Measurements from ENCODE around the gene BRPF3. TPM values are rescaled to one million over a fixed set of nuclear protein-coding genes. Genes with fewer than 3 reads are reported as not detected.

BRPF3 gene
- total and polyA plus RNA-seq, 3 experiments from 2014 or later, result 8.4 to 26.4 (median 22.4) TPM

DNA sequence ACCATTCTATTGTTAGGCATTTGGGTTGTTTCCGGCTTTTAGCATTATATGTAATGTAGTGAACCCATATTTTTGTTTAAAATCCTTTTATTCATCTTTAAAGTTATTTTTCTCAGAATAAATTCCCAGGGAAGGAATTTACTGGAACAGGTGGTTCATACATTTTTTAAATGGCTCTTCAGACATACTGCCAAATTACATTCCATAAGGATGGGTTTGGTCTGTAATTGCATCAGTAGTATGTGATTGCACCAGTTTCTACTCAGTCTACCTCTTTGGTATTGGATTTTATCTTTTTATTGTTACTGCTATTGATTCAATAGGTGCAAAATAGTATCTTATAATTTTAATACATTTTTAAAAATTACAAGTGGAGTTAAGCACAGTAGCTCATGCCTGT, 27.2 kb downstream of the BRPF3 start:
- Mint-ChIP-seq H3K36me3 (peaks cover 8 to 92% (median 8%) of the 10 kb centered on the region in 3 donors), H3K4me3 (no peak overlapping the region), H3K4me1 (peaks cover 0 to 3% (median 0%) of the 10 kb centered on the region in 3 donors), H3K27me3 (no peaks in the 10 kb centered on the region), H3K9me3 (no peaks in the 10 kb centered on the region), H3K27ac (peak overlapping the region in 1 of 8 donors; percentile 29)
- POLR2A ChIA-PET, result no interaction called here
- no peak for DNase-seq
- no peaks in the 10 kb centered on the region for H3K9me3 ChIP-seq (ENCODE audit: low read length)
- H3K27me3 ChIP-seq (ENCODE audit: insufficient read depth, low read length, poor library complexity, severe bottlenecking), result no peaks in the 10 kb centered on the region
- H3K4me1 ChIP-seq (ENCODE audit: insufficient read depth, low read length), result no peaks in the 10 kb centered on the region
- H3K4me3 ChIP-seq (ENCODE audit: low read length), result no peak overlapping the region
- CTCF ChIA-PET, result no interaction called here
- H3K27ac ChIP-seq (ENCODE audit: low read depth, low read length), result no peak overlapping the region
- H3K36me3 ChIP-seq (ENCODE audit: insufficient read depth, low read length), result peaks cover 17% of the 10 kb centered on the region

DNA sequence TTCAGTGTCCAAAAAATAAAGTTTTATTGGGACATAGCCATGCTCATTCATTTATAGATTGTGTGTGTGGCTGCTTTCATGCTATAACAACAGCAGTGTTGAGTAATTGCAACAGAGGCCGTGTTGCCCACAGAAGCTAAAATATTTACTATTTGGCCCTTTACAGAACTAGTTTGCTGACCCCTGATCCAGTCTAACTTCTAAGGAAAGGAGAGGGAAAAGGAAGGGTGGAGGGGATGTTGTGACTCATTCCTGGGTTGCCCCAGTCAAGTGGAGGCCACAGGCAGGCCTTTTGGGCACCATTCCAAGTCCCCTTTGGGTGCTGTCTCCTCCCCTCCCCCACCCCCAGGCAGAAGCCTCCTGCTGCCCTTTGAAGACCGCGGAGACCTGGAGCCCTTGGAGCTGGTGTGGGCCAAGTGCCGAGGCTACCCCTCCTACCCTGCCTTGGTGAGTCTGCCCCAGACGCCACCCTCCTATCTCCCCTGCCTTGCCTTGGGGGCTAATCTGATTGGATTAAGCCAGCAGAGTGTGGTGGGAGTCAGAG, 28.4 kb downstream of the BRPF3 start:
- no peak for DNase-seq
- Histone ChIP-seq H3K4me1 (ENCODE audit: insufficient read depth, low read length) (no peaks in the 10 kb centered on the region), H3K9me3 (ENCODE audit: low read length) (no peaks in the 10 kb centered on the region), H3K27me3 (ENCODE audit: insufficient read depth, low read length, poor library complexity, severe bottlenecking) (no peaks in the 10 kb centered on the region), H3K36me3 (ENCODE audit: insufficient read depth, low read length) (peaks cover 18% of the 10 kb centered on the region), H3K27ac (ENCODE audit: low read depth, low read length) (no peak overlapping the region), H3K4me3 (ENCODE audit: low read length) (no peak overlapping the region)
- no peaks in the 10 kb centered on the region for H3K27me3 Mint-ChIP-seq
- H3K4me1 Mint-ChIP-seq, result peaks cover 0 to 3% (median 0%) of the 10 kb centered on the region in 3 donors
- H3K27ac Mint-ChIP-seq, result no peak overlapping the region
- no peak overlapping the region for H3K4me3 Mint-ChIP-seq
- H3K36me3 Mint-ChIP-seq, result peaks cover 7 to 92% (median 8%) of the 10 kb centered on the region in 3 donors
- CTCF ChIA-PET, result interaction anchor here (1.5 kb wide), 1 partner anchor 116 kb away, joined by 5 read pairs; no protein-coding TSS in a partner anchor
- no peaks in the 10 kb centered on the region for H3K9me3 Mint-ChIP-seq
- POLR2A ChIA-PET, result no interaction called here

DNA sequence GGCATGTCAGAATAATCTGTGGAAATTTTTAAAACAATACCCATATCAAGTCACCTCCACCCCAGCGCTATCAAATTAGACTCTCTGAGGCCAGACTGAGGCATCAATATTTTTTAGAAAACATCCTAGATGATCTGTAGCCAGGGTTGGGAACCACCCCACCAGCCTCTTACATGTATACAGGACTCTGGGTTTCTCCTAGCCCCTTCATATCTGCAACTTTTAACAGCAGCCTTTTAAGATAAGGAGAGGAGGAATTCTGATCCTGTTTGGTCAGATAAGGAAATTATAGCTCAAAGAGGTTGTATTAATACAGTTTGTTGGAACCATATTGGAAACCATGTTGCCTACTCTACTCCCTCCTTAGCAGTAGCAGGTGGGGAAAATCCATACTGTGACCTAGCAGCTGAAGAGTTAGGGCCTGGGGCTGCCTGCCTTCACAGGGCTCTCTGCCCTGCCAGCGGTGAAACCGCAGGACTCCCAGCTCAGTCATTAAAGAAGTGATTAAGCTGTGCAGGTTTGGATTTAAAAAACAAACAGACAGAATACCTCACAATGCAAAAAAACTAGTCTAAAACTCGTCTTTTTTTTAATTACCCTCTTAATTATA, 30.0 kb downstream of the BRPF3 start:
- H3K4me3 Mint-ChIP-seq, result no peak overlapping the region
- H3K36me3 Mint-ChIP-seq, result peaks cover 9 to 95% (median 12%) of the 10 kb centered on the region in 3 donors
- H3K4me1 Mint-ChIP-seq, result peaks cover 0 to 3% (median 0%) of the 10 kb centered on the region in 3 donors
- ChIA-PET CTCF (interaction anchor here (1.5 kb wide), 1 partner anchor 115 kb away, joined by 5 read pairs; no protein-coding TSS in a partner anchor), POLR2A (no interaction called here)
- H3K27me3 Mint-ChIP-seq, result no peaks in the 10 kb centered on the region
- H3K4me1 ChIP-seq (ENCODE audit: insufficient read depth, low read length), result no peaks in the 10 kb centered on the region
- no peaks in the 10 kb centered on the region for H3K9me3 Mint-ChIP-seq
- DNase-seq, result no peak
- no peaks in the 10 kb centered on the region for H3K27me3 ChIP-seq (ENCODE audit: insufficient read depth, low read length, poor library complexity, severe bottlenecking)
- peaks cover 23% of the 10 kb centered on the region for H3K36me3 ChIP-seq (ENCODE audit: insufficient read depth, low read length)
- no peaks in the 10 kb centered on the region for H3K9me3 ChIP-seq (ENCODE audit: low read length)
- no peak overlapping the region for H3K27ac ChIP-seq (ENCODE audit: low read depth, low read length)
- H3K27ac Mint-ChIP-seq, result peak overlapping the region in 1 of 8 donors; percentile 27
- no peak overlapping the region for H3K4me3 ChIP-seq (ENCODE audit: low read length)

DNA sequence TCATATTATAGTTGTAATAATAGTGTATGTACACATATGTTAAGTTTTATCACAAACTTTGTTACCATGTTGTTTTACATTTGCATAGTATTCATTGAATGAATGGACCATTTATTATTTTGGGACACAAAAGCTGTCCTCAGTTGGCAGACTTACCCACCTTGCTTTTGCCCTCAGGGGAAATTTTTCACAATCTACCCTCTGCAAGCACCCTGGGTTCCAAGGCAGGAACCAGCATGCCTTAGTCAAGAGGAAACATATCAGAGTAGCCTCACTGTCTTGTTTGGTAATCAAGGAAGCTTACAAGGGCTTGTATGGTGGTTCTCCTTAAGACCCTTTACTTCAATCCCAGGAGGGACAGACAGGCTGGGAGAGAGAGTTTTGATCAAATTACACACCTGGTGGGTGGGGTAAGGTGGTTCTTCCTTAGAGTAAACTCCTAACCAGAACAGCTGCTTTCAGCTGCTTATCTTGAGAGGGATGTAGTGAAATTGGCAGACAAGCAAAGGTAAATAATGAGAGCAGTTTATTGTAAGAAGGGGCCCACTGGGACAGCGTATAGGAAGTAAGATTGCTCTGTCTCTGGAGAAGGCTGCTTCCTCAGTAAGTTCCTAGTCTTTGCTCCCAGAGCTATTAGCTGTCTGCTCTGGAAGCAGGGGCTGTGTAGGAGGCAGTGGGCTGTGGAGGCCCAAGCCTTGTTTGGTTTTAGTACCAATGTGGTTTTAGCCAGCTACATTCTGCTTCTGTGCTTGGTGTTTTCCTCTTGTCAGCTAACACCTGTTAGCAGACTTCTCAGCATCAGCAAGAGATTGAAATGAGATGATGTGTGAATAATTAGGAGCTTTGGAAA, 31.1 kb downstream of the BRPF3 start:
- H3K4me1 ChIP-seq (ENCODE audit: insufficient read depth, low read length), result no peaks in the 10 kb centered on the region
- H3K9me3 ChIP-seq (ENCODE audit: low read length), result no peaks in the 10 kb centered on the region
- Mint-ChIP-seq H3K27me3 (no peaks in the 10 kb centered on the region), H3K36me3 (peaks cover 13 to 95% (median 18%) of the 10 kb centered on the region in 3 donors), H3K4me1 (peaks cover 0 to 3% (median 0%) of the 10 kb centered on the region in 3 donors), H3K4me3 (no peak overlapping the region), H3K9me3 (no peaks in the 10 kb centered on the region), H3K27ac (peak overlapping the region in 4 of 8 donors; percentile 54 to 75 (median 62))
- H3K4me3 ChIP-seq (ENCODE audit: low read length), result no peak overlapping the region
- POLR2A ChIA-PET, result no interaction called here
- no peaks in the 10 kb centered on the region for H3K27me3 ChIP-seq (ENCODE audit: insufficient read depth, low read length, poor library complexity, severe bottlenecking)
- H3K36me3 ChIP-seq (ENCODE audit: insufficient read depth, low read length), result peaks cover 21% of the 10 kb centered on the region
- DNase-seq, result no peak
- H3K27ac ChIP-seq (ENCODE audit: low read depth, low read length), result no peak overlapping the region
- CTCF ChIA-PET, result interaction anchor here (1.3 kb wide), 1 partner anchor 133 kb away, joined by 4 read pairs; no protein-coding TSS in a partner anchor

DNA sequence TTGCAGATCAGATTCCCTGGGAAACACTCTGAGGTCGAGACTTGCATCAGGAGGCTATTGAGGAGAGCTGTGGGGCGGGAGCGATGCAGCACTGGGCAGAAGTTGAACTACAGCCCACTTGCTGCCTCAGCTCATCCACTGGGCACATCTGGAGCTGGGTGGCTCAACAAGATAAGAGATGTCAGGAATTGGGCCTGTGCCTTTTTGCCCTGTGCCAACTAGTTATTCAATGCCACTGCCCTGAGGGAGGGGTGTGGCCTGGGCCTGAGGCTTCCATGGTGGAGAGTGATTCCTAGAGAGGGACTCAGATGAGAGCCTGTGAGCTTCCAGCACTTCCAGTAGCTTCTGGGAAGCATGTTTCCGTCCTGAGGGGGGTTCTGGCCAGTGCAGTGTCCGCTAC, 32.7 kb downstream of the BRPF3 start:
- DNase-seq, result no peak
- Mint-ChIP-seq H3K9me3 (no peaks in the 10 kb centered on the region), H3K4me3 (no peak overlapping the region), H3K4me1 (peaks cover 0 to 3% (median 0%) of the 10 kb centered on the region in 3 donors), H3K27me3 (no peaks in the 10 kb centered on the region), H3K27ac (peak overlapping the region in 2 of 8 donors; percentile 12 to 75), H3K36me3 (peaks cover 8 to 94% (median 15%) of the 10 kb centered on the region in 3 donors)
- ChIA-PET CTCF (no interaction called here), POLR2A (no interaction called here)
- no peaks in the 10 kb centered on the region for H3K4me1 ChIP-seq (ENCODE audit: insufficient read depth, low read length)
- H3K27me3 ChIP-seq (ENCODE audit: insufficient read depth, low read length, poor library complexity, severe bottlenecking), result no peaks in the 10 kb centered on the region
- H3K36me3 ChIP-seq (ENCODE audit: insufficient read depth, low read length), result peaks cover 15% of the 10 kb centered on the region
- no peak overlapping the region for H3K27ac ChIP-seq (ENCODE audit: low read depth, low read length)
- no peaks in the 10 kb centered on the region for H3K9me3 ChIP-seq (ENCODE audit: low read length)
- no peak overlapping the region for H3K4me3 ChIP-seq (ENCODE audit: low read length)

DNA sequence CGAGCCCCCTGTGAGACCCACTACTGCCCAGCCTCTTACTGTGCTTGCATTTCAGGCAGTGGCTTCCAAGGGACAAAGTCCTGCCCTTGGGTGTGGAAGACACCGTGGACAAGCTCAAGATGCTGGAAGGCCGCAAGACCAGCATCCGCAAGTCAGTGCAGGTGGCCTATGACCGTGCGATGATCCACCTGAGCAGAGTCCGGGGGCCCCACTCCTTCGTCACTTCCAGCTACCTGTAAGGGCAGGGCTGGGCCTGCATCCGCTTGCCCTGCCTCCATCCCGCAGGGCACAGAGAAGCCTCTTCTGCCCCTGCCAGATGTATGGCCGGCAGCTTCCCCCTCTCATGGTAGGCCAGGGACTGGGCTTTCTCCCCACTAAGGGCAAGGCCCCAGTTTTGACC, 33.8 kb downstream of the BRPF3 start:
- DNase-seq, result no peak
- POLR2A ChIA-PET, result no interaction called here
- H3K36me3 Mint-ChIP-seq, result peaks cover 8 to 85% (median 13%) of the 10 kb centered on the region in 3 donors
- Histone ChIP-seq H3K4me3 (ENCODE audit: low read length) (no peak overlapping the region), H3K36me3 (ENCODE audit: insufficient read depth, low read length) (peaks cover 15% of the 10 kb centered on the region), H3K27me3 (ENCODE audit: insufficient read depth, low read length, poor library complexity, severe bottlenecking) (no peaks in the 10 kb centered on the region), H3K9me3 (ENCODE audit: low read length) (no peaks in the 10 kb centered on the region), H3K27ac (ENCODE audit: low read depth, low read length) (no peak overlapping the region), H3K4me1 (ENCODE audit: insufficient read depth, low read length) (no peaks in the 10 kb centered on the region)
- no peak overlapping the region for H3K4me3 Mint-ChIP-seq
- H3K27ac Mint-ChIP-seq, result peak overlapping the region in 3 of 8 donors; percentile 21 to 85 (median 83)
- H3K4me1 Mint-ChIP-seq, result peaks cover 0 to 3% (median 3%) of the 10 kb centered on the region in 3 donors
- H3K27me3 Mint-ChIP-seq, result peaks cover 0 to under 1% of the 10 kb centered on the region in 2 donors
- CTCF ChIA-PET, result no interaction called here
- no peaks in the 10 kb centered on the region for H3K9me3 Mint-ChIP-seq

DNA sequence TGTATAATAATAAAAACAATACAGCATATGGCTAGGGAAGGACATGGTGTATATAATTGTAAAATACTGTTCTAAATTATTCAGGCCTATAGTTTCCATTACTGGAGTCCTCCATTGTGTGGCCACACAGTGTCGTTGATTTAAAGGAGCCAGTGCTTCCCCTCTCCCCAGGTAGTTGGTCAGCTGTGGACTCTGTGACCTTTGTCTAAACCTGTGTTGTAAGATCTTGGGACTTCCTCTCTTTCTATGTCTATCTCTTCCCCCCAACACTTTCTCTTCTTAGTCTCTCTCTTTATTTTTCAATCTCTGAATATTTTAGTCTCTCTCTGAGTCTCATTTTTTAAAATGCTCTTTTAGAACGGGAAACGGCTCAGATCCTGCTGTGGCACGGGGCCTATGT, 35.6 kb downstream of the BRPF3 start:
- no peaks in the 10 kb centered on the region for H3K27me3 ChIP-seq (ENCODE audit: insufficient read depth, low read length, poor library complexity, severe bottlenecking)
- no peak overlapping the region for H3K27ac ChIP-seq (ENCODE audit: low read depth, low read length)
- H3K27me3 Mint-ChIP-seq, result peaks cover 0 to 3% of the 10 kb centered on the region in 2 donors
- H3K27ac Mint-ChIP-seq, result peak overlapping the region in 3 of 8 donors; percentile 14 to 73 (median 37)
- H3K4me3 Mint-ChIP-seq, result no peak overlapping the region
- no peak for DNase-seq
- no peaks in the 10 kb centered on the region for H3K9me3 Mint-ChIP-seq
- H3K36me3 Mint-ChIP-seq, result peaks cover 5 to 70% (median 15%) of the 10 kb centered on the region in 3 donors
- no peak overlapping the region for H3K4me3 ChIP-seq (ENCODE audit: low read length)
- H3K4me1 ChIP-seq (ENCODE audit: insufficient read depth, low read length), result no peaks in the 10 kb centered on the region
- peaks cover 0 to 3% (median 3%) of the 10 kb centered on the region in 3 donors for H3K4me1 Mint-ChIP-seq
- no peaks in the 10 kb centered on the region for H3K9me3 ChIP-seq (ENCODE audit: low read length)
- ChIA-PET POLR2A (no interaction called here), CTCF (no interaction called here)
- peaks cover 15% of the 10 kb centered on the region for H3K36me3 ChIP-seq (ENCODE audit: insufficient read depth, low read length)

DNA sequence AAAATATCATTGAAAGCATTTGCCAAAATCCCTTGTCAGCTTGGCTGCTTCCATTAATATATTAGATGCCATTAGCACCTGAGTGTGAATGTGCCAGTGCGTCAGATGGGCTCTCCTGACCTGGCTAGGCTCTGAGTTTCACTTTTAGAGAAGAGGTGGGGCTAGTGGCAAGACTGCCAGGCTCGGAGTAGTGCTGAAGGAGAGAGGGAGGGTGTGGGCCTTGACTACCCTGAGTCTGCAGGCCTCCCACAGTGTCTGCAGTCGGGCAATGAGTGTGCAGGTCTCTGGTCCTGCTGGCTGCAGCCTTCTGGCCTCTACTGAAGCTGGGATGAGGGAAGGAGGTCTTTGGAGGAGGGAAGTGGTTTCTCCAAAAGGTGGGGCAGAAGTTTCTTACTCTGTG, 38.8 kb downstream of the BRPF3 start:
- no peak for DNase-seq
- H3K36me3 ChIP-seq (ENCODE audit: insufficient read depth, low read length), result peaks cover 9% of the 10 kb centered on the region
- Mint-ChIP-seq H3K27me3 (peaks cover 0 to 3% of the 10 kb centered on the region in 2 donors), H3K4me3 (no peak overlapping the region), H3K9me3 (no peaks in the 10 kb centered on the region), H3K4me1 (peaks cover 0 to 3% (median 3%) of the 10 kb centered on the region in 3 donors), H3K27ac (peak overlapping the region in 1 of 8 donors; percentile 37), H3K36me3 (peaks cover 8 to 39% (median 15%) of the 10 kb centered on the region in 3 donors)
- no peaks in the 10 kb centered on the region for H3K27me3 ChIP-seq (ENCODE audit: insufficient read depth, low read length, poor library complexity, severe bottlenecking)
- H3K4me1 ChIP-seq (ENCODE audit: insufficient read depth, low read length), result no peaks in the 10 kb centered on the region
- CTCF ChIA-PET, result no interaction called here
- H3K4me3 ChIP-seq (ENCODE audit: low read length), result no peak overlapping the region
- POLR2A ChIA-PET, result no interaction called here
- H3K27ac ChIP-seq (ENCODE audit: low read depth, low read length), result no peak overlapping the region
- H3K9me3 ChIP-seq (ENCODE audit: low read length), result no peaks in the 10 kb centered on the region
